OCI-LY1 (cell line): ENCODE measurements around the gene BCKDHB.

Experiments
- H2AFZ ChIP-seq: fragments of 200-600 bp; sonication (generic), shearing (Covaris generic); 2 replicates; pipeline ENCODE4 v1.6.0; 2014; ENCODE audit warnings: antibody characterized with exemption, mild to moderate bottlenecking, low read length
- H3F3A ChIP-seq: fragments of 200-600 bp; sonication (generic), shearing (Covaris generic); 2 replicates; pipeline ENCODE4 v1.6.0; 2014; ENCODE audit warnings: mild to moderate bottlenecking, antibody characterized with exemption, low read length, moderate library complexity; ENCODE audit not compliant: insufficient read depth
- H3K27ac ChIP-seq: fragments of 200-600 bp; sonication (generic); 2 replicates; pipeline ENCODE4 v1.5.1; 2014; ENCODE audit warnings: low read length, mixed run types, mild to moderate bottlenecking, low read depth; ENCODE audit not compliant: poor library complexity, severe bottlenecking
- H3K27me3 ChIP-seq: fragments of 200-600 bp; sonication (generic); 2 replicates; pipeline ENCODE4 v1.6.0; 2014; ENCODE audit warnings: antibody characterized with exemption, mild to moderate bottlenecking, low read length, moderate library complexity; ENCODE audit not compliant: insufficient read depth
- H3K36me3 ChIP-seq: fragments of 200-600 bp; sonication (generic); 2 replicates; pipeline ENCODE4 v1.6.1; 2014; ENCODE audit warnings: mild to moderate bottlenecking, antibody characterized with exemption, low read length, moderate library complexity, mixed read lengths; ENCODE audit not compliant: insufficient read depth
- H3K4me1 ChIP-seq: fragments of 200-600 bp; sonication (generic); 2 replicates; pipeline ENCODE4 v1.5.1; 2014; ENCODE audit warnings: mild to moderate bottlenecking, low read length, moderate library complexity; ENCODE audit not compliant: insufficient read depth, severe bottlenecking
- H3K4me2 ChIP-seq: fragments of 200-600 bp; sonication (generic), shearing (Covaris generic); 2 replicates; pipeline ENCODE4 v1.6.1; 2014; ENCODE audit warnings: low read length
- H3K4me3 ChIP-seq: fragments of 200-600 bp; sonication (generic); 2 replicates; pipeline ENCODE4 v1.5.1; 2014; ENCODE audit warnings: low read length, low read depth, mild to moderate bottlenecking, mixed read lengths; ENCODE audit not compliant: poor library complexity, severe bottlenecking
- H3K79me2 ChIP-seq: fragments of 200-600 bp; shearing (Covaris generic); 2 replicates; pipeline ENCODE4 v1.6.1; 2016; ENCODE audit warnings: mixed run types, low read length, mixed read lengths; ENCODE audit not compliant: insufficient read depth
- H3K9ac ChIP-seq: fragments of 200-600 bp; sonication (generic), shearing (Covaris generic); 2 replicates; pipeline ENCODE4 v1.6.1; 2014; ENCODE audit warnings: mild to moderate bottlenecking, low read length, mixed read lengths
- H3K9me2 ChIP-seq: fragments of 200-600 bp; sonication (generic), shearing (Covaris generic); 2 replicates; pipeline ENCODE4 v1.6.1; 2014; ENCODE audit warnings: low read depth, mild to moderate bottlenecking, low read length, mixed read lengths
- H3K9me3 ChIP-seq: fragments of 200-600 bp; shearing (Covaris generic); 2 replicates; pipeline ENCODE4 v1.6.1; 2014; ENCODE audit warnings: low read length, mixed read lengths
- H4K20me1 ChIP-seq: fragments of 200-600 bp; sonication (generic), shearing (Covaris generic); 2 replicates; pipeline ENCODE4 v1.6.0; 2016; ENCODE audit warnings: mild to moderate bottlenecking, low read length; ENCODE audit not compliant: insufficient read depth
- EZH2 ChIP-seq: fragments of 200-600 bp; sonication (generic), shearing (Covaris generic); IDR thresholded peaks from 2 replicates; pipeline ENCODE4 v1.8.0; 2017; ENCODE audit warnings: borderline replicate concordance, mixed run types, mild to moderate bottlenecking, antibody characterized with exemption, low read length, moderate library complexity, mixed read lengths
- TF ChIP-seq, protein P1 (sequence below): fragments of 200-600 bp; sonication (generic), shearing (Covaris generic); IDR thresholded peaks from 2 replicates; pipeline ENCODE4 v1.5.1; 2017; ENCODE audit warnings: mild to moderate bottlenecking, antibody characterized with exemption, low read length, moderate library complexity, mixed read lengths

Gene BCKDHB

DNA sequence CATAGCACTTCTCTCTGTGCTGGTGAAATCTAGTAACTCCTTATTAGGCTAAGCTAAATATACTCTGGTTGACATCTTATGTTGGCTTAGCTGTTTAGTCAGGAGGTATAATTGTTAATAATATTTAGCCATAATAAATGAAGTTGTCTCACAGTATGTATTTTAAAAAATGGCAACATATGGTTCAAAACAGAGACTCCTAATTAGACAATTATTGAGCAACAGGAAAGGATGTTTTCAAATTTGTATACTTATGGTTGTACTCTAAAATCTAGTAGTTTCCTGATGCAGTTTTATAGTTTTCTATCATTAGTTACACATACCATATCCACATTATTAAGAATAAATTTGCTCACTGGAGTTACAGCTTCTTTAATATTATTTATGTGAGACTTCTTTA lies 150.2 kb downstream of the BCKDHB start:
- Histone ChIP-seq H3K4me2 (no peak overlapping the region), H3K9ac (no peak overlapping the region), H3K27ac (no peak overlapping the region), H2AFZ (no peak overlapping the region), H3K4me1 (no peaks in the 10 kb centered on the region), H3K27me3 (no peaks in the 10 kb centered on the region), H3K4me3 (no peak overlapping the region), H3K9me3 (no peaks in the 10 kb centered on the region), H3F3A (no peaks in the 10 kb centered on the region), H4K20me1 (no peaks in the 10 kb centered on the region), H3K79me2 (no peaks in the 10 kb centered on the region), H3K9me2 (no peaks in the 10 kb centered on the region), H3K36me3 (no peaks in the 10 kb centered on the region)
- TF ChIP-seq, protein P1, sequence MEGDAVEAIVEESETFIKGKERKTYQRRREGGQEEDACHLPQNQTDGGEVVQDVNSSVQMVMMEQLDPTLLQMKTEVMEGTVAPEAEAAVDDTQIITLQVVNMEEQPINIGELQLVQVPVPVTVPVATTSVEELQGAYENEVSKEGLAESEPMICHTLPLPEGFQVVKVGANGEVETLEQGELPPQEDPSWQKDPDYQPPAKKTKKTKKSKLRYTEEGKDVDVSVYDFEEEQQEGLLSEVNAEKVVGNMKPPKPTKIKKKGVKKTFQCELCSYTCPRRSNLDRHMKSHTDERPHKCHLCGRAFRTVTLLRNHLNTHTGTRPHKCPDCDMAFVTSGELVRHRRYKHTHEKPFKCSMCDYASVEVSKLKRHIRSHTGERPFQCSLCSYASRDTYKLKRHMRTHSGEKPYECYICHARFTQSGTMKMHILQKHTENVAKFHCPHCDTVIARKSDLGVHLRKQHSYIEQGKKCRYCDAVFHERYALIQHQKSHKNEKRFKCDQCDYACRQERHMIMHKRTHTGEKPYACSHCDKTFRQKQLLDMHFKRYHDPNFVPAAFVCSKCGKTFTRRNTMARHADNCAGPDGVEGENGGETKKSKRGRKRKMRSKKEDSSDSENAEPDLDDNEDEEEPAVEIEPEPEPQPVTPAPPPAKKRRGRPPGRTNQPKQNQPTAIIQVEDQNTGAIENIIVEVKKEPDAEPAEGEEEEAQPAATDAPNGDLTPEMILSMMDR, result no peak
- TF ChIP-seq EZH2, result no peak

- TF ChIP-seq, protein P1, result no peak
- TF ChIP-seq EZH2, result no peak
- H3K4me1 ChIP-seq, result no peaks in the 10 kb centered on the region
- no peak overlapping the region for H3K4me3 ChIP-seq
- H3K27me3 ChIP-seq, result no peaks in the 10 kb centered on the region
- H2AFZ ChIP-seq, result no peak overlapping the region
- H3K9me2 ChIP-seq, result no peaks in the 10 kb centered on the region
- H3K27ac ChIP-seq, result no peak overlapping the region
- no peaks in the 10 kb centered on the region for H3K9me3 ChIP-seq
- H3K36me3 ChIP-seq, result no peaks in the 10 kb centered on the region
- H3K9ac ChIP-seq, result no peak overlapping the region
- no peaks in the 10 kb centered on the region for H3K79me2 ChIP-seq
- no peak overlapping the region for H3K4me2 ChIP-seq
- no peaks in the 10 kb centered on the region for H3F3A ChIP-seq
- no peaks in the 10 kb centered on the region for H4K20me1 ChIP-seq
Observed at GRCh38 chr6:80259118-80259517, 152.6 kb downstream of the BCKDHB start.

- Histone ChIP-seq H3K4me1 (no peaks in the 10 kb centered on the region), H4K20me1 (no peaks in the 10 kb centered on the region), H3K4me3 (no peak overlapping the region), H3K4me2 (no peak overlapping the region), H3K79me2 (no peaks in the 10 kb centered on the region), H3K9ac (no peak overlapping the region), H3F3A (no peaks in the 10 kb centered on the region), H3K9me2 (no peaks in the 10 kb centered on the region), H3K27me3 (no peaks in the 10 kb centered on the region), H2AFZ (no peak overlapping the region), H3K9me3 (no peaks in the 10 kb centered on the region), H3K36me3 (no peaks in the 10 kb centered on the region), H3K27ac (no peak overlapping the region)
- TF ChIP-seq, protein P1, result no peak
- TF ChIP-seq EZH2, result no peak
Observed at GRCh38 chr6:80263585-80263984, 157.1 kb downstream of the BCKDHB start.
